ENCODE measurements around the gene ACSM6.
"Not testable (repeated sequence)": the region's sequence is repeated elsewhere in the genome, so short reads cannot be mapped to it uniquely, and the experiment has no call there.

ACSM6 gene

GRCh38 chr10:95217476-95217875 is 23.4 kb downstream of the ACSM6 start:
- no peak for DNase-seq

GRCh38 chr10:95220539-95220938 is 26.5 kb downstream of the ACSM6 start:
- DNase-seq = no peak

- no peak for DNase-seq
Measured at GRCh38 chr10:95221124-95221523, 27.1 kb downstream of the ACSM6 start.

GRCh38 chr10:95225136-95225535 is 31.1 kb downstream of the ACSM6 start:
- DNase-seq = no peak

GRCh38 chr10:95228934-95229723 is 35.1 kb downstream of the ACSM6 start:
- not testable (repeated sequence) for DNase-seq

- DNase-seq = no peak
Measured at GRCh38 chr10:95229724-95230627, 35.9 kb downstream of the ACSM6 start.

GRCh38 chr10:95230677-95231586 is 36.9 kb downstream of the ACSM6 start:
- peak; percentile 51 for DNase-seq

GRCh38 chr10:95233377-95234034 is 39.5 kb downstream of the ACSM6 start:
- no peak for DNase-seq

GRCh38 chr10:95234951-95235350 is 40.9 kb downstream of the ACSM6 start:
- DNase-seq = no peak

GRCh38 chr10:95235676-95236067 is 41.6 kb downstream of the ACSM6 start:
- DNase-seq = no peak

GRCh38 chr10:95236068-95236903 is 42.2 kb downstream of the ACSM6 start:
- no peak for DNase-seq

- no peak for DNase-seq
Measured at GRCh38 chr10:95237376-95238170, 43.5 kb downstream of the ACSM6 start.

- DNase-seq = not testable (repeated sequence)
Measured at GRCh38 chr10:95240096-95240495, 46.1 kb downstream of the ACSM6 start.

- DNase-seq = no peak
Measured at GRCh38 chr10:95240811-95241210, 46.8 kb downstream of the ACSM6 start.

GRCh38 chr10:95241533-95241932 is 47.5 kb downstream of the ACSM6 start:
- no peak for DNase-seq

GRCh38 chr10:95242581-95243317 is 48.7 kb downstream of the ACSM6 start:
- no peak for DNase-seq

GRCh38 chr10:95243318-95243617 is 49.2 kb downstream of the ACSM6 start:
- no peak for DNase-seq

- no peak for DNase-seq
Measured at GRCh38 chr10:95244152-95244551, 50.1 kb downstream of the ACSM6 start.

- no peak for DNase-seq
Measured at GRCh38 chr10:95245425-95246055, 51.5 kb downstream of the ACSM6 start.

All from activated gamma-delta T cell treated with Interleukin-2 at 50 U/mL for 16 hours (primary cell).